IMR-90 (cell line): ENCODE results near the gene IKZF3. TPM values are rescaled to one million over a fixed set of nuclear protein-coding genes. Genes with fewer than 3 reads are reported as not detected.
"Not testable (repeated sequence)": the region's sequence is repeated elsewhere in the genome, so short reads cannot be mapped to it uniquely, and the experiment has no call there.

Source experiments
- ATAC-seq: fragments of 200-7000 bp; cut with Tn5 transposase; 2 replicates; pipeline ENCODE4 v1.9.1; 2020; ENCODE audit warnings: low read depth, mild to moderate bottlenecking, moderate library complexity
- BruUV-seq: library from RNA; stranded (reverse); fragments of 400-500 nt; replicated peaks from 2 replicates; lab custom pipeline; 2021; lab: Mats Ljungman, UMichigan
- CTCF ChIA-PET: fragments of 300-600 bp; formaldehyde crosslinking; extraction: SDS; loops from one replicate; lab custom pipeline; 2021; ENCODE audit warnings: antibody characterized with exemption; lab: Yijun Ruan, JAX
- POLR2A ChIA-PET: fragments of 300-600 bp; sonication (Branson Sonifier 250); formaldehyde crosslinking; loops from one replicate; lab custom pipeline; 2022; ENCODE audit warnings: antibody characterized with exemption; ENCODE audit not compliant: unreplicated experiment; lab: Charles Lee
- DNase-seq: peaks from one replicate; pipeline ENCODE4 v3.0.0; 2013
- H2AFZ ChIP-seq: replicated peaks from 2 replicates; pipeline ENCODE3; 2013; ENCODE audit warnings: low read length, mild to moderate bottlenecking; ENCODE audit not compliant: poor library complexity
- H2AK5ac ChIP-seq: 2 replicates; pipeline ENCODE4 v1.6.1; 2013; ENCODE audit warnings: low read depth, low read length, inconsistent platforms
- H2AK9ac ChIP-seq: replicated peaks from 2 replicates; pipeline ENCODE3; 2013; ENCODE audit warnings: mild to moderate bottlenecking, low read depth, low read length, moderate library complexity; ENCODE audit not compliant: poor library complexity
- H2BK120ac ChIP-seq: 2 replicates; pipeline ENCODE4 v1.6.1; 2013; ENCODE audit warnings: low read depth, low read length, inconsistent platforms
- H2BK15ac ChIP-seq: 3 replicates; pipeline ENCODE4 v1.6.1; 2013; ENCODE audit warnings: low read depth, low read length, inconsistent platforms
- H2BK20ac ChIP-seq: 2 replicates; pipeline ENCODE4 v1.6.1; 2013; ENCODE audit warnings: low read depth, mild to moderate bottlenecking, inconsistent platforms, low read length, moderate library complexity
- H2BK5ac ChIP-seq: 2 replicates; pipeline ENCODE4 v1.6.1; 2013; ENCODE audit warnings: mild to moderate bottlenecking, low read depth, low read length, inconsistent platforms; ENCODE audit not compliant: poor library complexity, severe bottlenecking
- H3K14ac ChIP-seq: replicated peaks from 2 replicates; pipeline ENCODE4 v1.6.1; 2013; ENCODE audit warnings: low read depth, low read length, inconsistent platforms
- H3K18ac ChIP-seq: 2 replicates; pipeline ENCODE4 v1.6.1; 2013; ENCODE audit warnings: low read depth, low read length, control low read depth
- H3K23ac ChIP-seq: 2 replicates; pipeline ENCODE4 v1.6.1; 2013; ENCODE audit warnings: low read depth, low read length, inconsistent platforms
- H3K27ac ChIP-seq: 2 replicates; pipeline ENCODE4 v1.5.1; 2013; ENCODE audit warnings: mild to moderate bottlenecking, control low read depth, low read length; ENCODE audit not compliant: insufficient read depth
- H3K27me3 ChIP-seq: 2 replicates; pipeline ENCODE4 v1.6.1; 2013; ENCODE audit warnings: low read length; ENCODE audit not compliant: control insufficient read depth, insufficient read depth
- H3K36me3 ChIP-seq: 2 replicates; pipeline ENCODE4 v1.6.1; 2013; ENCODE audit warnings: low read length, mixed read lengths; ENCODE audit not compliant: control insufficient read depth, insufficient read depth
- H3K4ac ChIP-seq: 2 replicates; pipeline ENCODE4 v1.6.1; 2013; ENCODE audit warnings: low read depth, low read length, inconsistent platforms
- H3K4me1 ChIP-seq: 2 replicates; pipeline ENCODE4 v1.6.1; 2013; ENCODE audit warnings: low read length, mixed read lengths; ENCODE audit not compliant: control insufficient read depth, insufficient read depth
- H3K4me2 ChIP-seq: 2 replicates; pipeline ENCODE4 v1.6.1; 2013; ENCODE audit warnings: low read depth, mild to moderate bottlenecking, control low read depth, low read length, moderate library complexity
- H3K4me3 ChIP-seq: 2 replicates; pipeline ENCODE4 v1.5.1; 2013; ENCODE audit warnings: low read depth, mild to moderate bottlenecking, control low read depth, low read length, moderate library complexity; ENCODE audit not compliant: insufficient read depth
- H3K56ac ChIP-seq: 2 replicates; pipeline ENCODE4 v1.6.1; 2013; ENCODE audit warnings: low read length, inconsistent platforms; ENCODE audit not compliant: insufficient read depth; ENCODE audit errors: extremely low read depth
- H3K79me1 ChIP-seq, 2 experiments: 2 replicates each; pipeline ENCODE4 v1.6.1; 2013; ENCODE audit warnings: low read length in 2 of 2, inconsistent platforms in 1 of 2, low read depth in 1 of 2
- H3K9ac ChIP-seq: 2 replicates; pipeline ENCODE4 v1.6.1; 2013; ENCODE audit warnings: low read depth, low read length, control low read depth
- H3K9me1 ChIP-seq: 2 replicates; pipeline ENCODE4 v1.6.1; 2013; ENCODE audit warnings: low read length, inconsistent platforms; ENCODE audit not compliant: insufficient read depth
- H3K9me3 ChIP-seq: 2 replicates; pipeline ENCODE4 v1.6.1; 2013; ENCODE audit warnings: low read length; ENCODE audit not compliant: control insufficient read depth, insufficient read depth
- H4K20me1 ChIP-seq: 2 replicates; pipeline ENCODE4 v1.6.1; 2013; ENCODE audit warnings: low read length, inconsistent platforms; ENCODE audit not compliant: insufficient read depth
- H4K5ac ChIP-seq: 2 replicates; pipeline ENCODE4 v1.6.1; 2013; ENCODE audit warnings: mild to moderate bottlenecking, low read depth, low read length, control low read depth
- H4K8ac ChIP-seq, 2 experiments: 2 replicates each; pipeline ENCODE4 v1.6.1; 2013; ENCODE audit warnings: low read depth in 2 of 2, low read length in 2 of 2, control low read depth in 1 of 2, inconsistent platforms in 1 of 2
- H4K91ac ChIP-seq: 2 replicates; pipeline ENCODE4 v1.6.1; 2013; ENCODE audit warnings: low read depth, low read length, inconsistent platforms; ENCODE audit not compliant: insufficient read depth
- RCOR1 ChIP-seq: IDR thresholded peaks from 2 replicates; pipeline ENCODE4 v1.6.1; 2012; ENCODE audit warnings: mild to moderate bottlenecking, low read length, improper control_type of control experiment; ENCODE audit not compliant: insufficient replicate concordance
- USF2 ChIP-seq: fragments of 150-350 bp; IDR thresholded peaks from 2 replicates; pipeline ENCODE4 v1.6.1; 2017; ENCODE audit warnings: mild to moderate bottlenecking, antibody characterized with exemption, low read length, low read depth
- WGBS, 2 experiments: methylation state at CpG; one replicate each; pipeline versions ENCODE4 v1.1.5 to v1.1.7; 2013; ENCODE audit warnings: missing lambda C conversion rate in 2 of 2; ENCODE audit not compliant: insufficient read length in 1 of 2; ENCODE audit errors: extremely low coverage in 2 of 2; 5-methylcytosine and 5-hydroxymethylcytosine counted together
- dilution Hi-C: fragments of 300-500 bp; cut with HindIII; formaldehyde crosslinking; loops from one replicate; pipeline ENCODE4 v1.14.3; 2018; ENCODE audit warnings: low sequenced_read_pairs; ENCODE audit not compliant: unreplicated experiment
- in situ Hi-C: fragments of 300-500 bp; cut with MboI; formaldehyde crosslinking; loops from 3 replicates; pipeline ENCODE4 v1.14.3; 2019; ENCODE audit warnings: low sequenced_read_pairs, inconsistent platforms, mixed read lengths
- intact Hi-C: fragments of 100-400 bp; cut with micrococcal nuclease; formaldehyde crosslinking; loops from 2 replicates; pipeline ENCODE4 v1.10.0; 2022
- polyA plus RNA-seq, 3 experiments: library from polyadenylated mRNA; depleted of rRNA; stranded (reverse); fragments of >200 nt; gene quantifications; 2 replicates each; pipeline ENCODE4 v1.2.3, GENCODE V29; 2012; ENCODE audit warnings: low replicate concordance in 1 of 3
- total RNA-seq: library from RNA; depleted of rRNA; stranded (reverse); fragments of >200 nt; gene quantifications from 2 replicates; pipeline ENCODE4 v1.2.3, GENCODE V29; 2012

Gene IKZF3
- total and polyA plus RNA-seq, 2 of the 4 experiments (the other 2 are of a cell fraction): not detected

DNA sequence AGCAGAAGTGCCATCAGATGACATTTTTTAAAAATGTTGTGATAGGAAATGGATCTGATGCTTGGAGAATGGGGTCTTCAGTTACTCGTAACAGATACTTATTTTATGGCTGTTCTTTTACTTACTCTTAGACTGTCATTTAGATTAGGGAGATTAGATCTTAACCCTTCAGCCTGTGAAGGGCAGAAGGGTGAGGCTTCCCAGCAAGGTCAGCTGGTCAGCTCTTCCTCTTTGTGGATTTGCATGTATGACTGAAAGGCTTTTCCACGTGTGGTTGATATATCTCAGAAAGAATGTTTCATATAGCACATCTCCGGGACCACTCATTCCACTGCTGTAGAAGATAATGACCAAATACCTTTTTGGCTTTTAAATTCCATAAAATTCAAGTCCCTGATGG is 98.9 kb downstream of the IKZF3 start:
- in situ Hi-C loops: no loop called here
- CTCF ChIA-PET: no interaction called here
- ATAC-seq: no peak

DNA sequence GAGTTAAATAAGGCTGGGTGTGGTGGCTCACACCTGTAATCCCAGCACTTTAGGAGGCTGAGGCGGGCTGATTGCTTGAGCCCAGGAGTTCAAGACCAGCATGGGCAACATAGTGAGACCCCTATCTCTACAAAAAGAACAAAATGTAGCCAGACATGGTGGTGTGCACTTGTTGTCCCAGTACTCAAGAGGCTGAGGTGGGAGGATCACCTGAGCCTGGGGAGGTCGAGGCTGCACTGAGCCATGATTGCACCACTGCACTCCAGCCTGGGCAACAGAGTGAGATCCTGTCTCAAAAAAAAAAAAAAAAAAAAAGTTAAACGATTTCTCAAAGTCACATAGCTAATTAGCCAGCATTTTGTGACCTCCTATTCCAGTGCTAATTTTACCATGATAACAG is 99.9 kb downstream of the IKZF3 start:
- H3K56ac ChIP-seq, H4K91ac ChIP-seq, ATAC-seq, H2AK5ac ChIP-seq, H2AFZ ChIP-seq, H4K8ac ChIP-seq, H3K18ac ChIP-seq, H3K4ac ChIP-seq, BruUV-seq, H3K9ac ChIP-seq, H3K36me3 ChIP-seq, dilution Hi-C loops, in situ Hi-C loops, H3K14ac ChIP-seq, H3K9me1 ChIP-seq, H2BK15ac ChIP-seq, H3K9me3 ChIP-seq, intact Hi-C loops, POLR2A ChIA-PET, H4K5ac ChIP-seq, H3K4me3 ChIP-seq, H3K27ac ChIP-seq, H3K79me1 ChIP-seq, H2BK120ac ChIP-seq, CTCF ChIA-PET, H3K4me2 ChIP-seq, H2AK9ac ChIP-seq, H3K23ac ChIP-seq, H3K4me1 ChIP-seq, H2BK5ac ChIP-seq, H4K20me1 ChIP-seq, DNase-seq, H2BK20ac ChIP-seq: not testable (repeated sequence)
- WGBS, 2 experiments: no CpG with 5 or more reads among the region's 3 CpGs
- H3K27me3 ChIP-seq: peaks cover 41% of the 10 kb centered on the region

More for the DNA sequence above, 98.9 kb downstream of the IKZF3 start:
- no CpG with 5 or more reads among the region's 3 CpGs for WGBS, 2 experiments
- no peak for DNase-seq
- Histone ChIP-seq H3K27me3 (peaks cover 41% of the 10 kb centered on the region), H3K79me1 (no peaks in the 10 kb centered on the region), H3K18ac (no peak overlapping the region), H3K23ac (no peak overlapping the region), H2AFZ (no peak overlapping the region), H4K8ac (no peak overlapping the region), H3K9ac (no peak overlapping the region), H2BK20ac (no peak overlapping the region), H3K4me1 (no peaks in the 10 kb centered on the region), H4K91ac (no peak overlapping the region), H3K56ac (no peak overlapping the region), H3K4ac (no peak overlapping the region), H3K4me2 (no peak overlapping the region), H2AK5ac (no peak overlapping the region), H3K4me3 (no peak overlapping the region), H2AK9ac (no peak overlapping the region), H2BK120ac (no peak overlapping the region), H3K27ac (no peak overlapping the region), H3K36me3 (no peaks in the 10 kb centered on the region), H3K9me1 (no peaks in the 10 kb centered on the region), H2BK5ac (no peak overlapping the region), H3K9me3 (peaks cover 7% of the 10 kb centered on the region), H4K20me1 (no peaks in the 10 kb centered on the region), H3K14ac (no peak overlapping the region), H2BK15ac (no peak overlapping the region), H4K5ac (no peak overlapping the region)
- POLR2A ChIA-PET: no interaction called here
- TF ChIP-seq USF2 (no peak), RCOR1 (no peak)
- intact Hi-C loops (no loop called here), dilution Hi-C loops (no loop called here)
- no TSS peak for BruUV-seq
